Measurements from ENCODE around the gene RUNX2.
"Not testable (repeated sequence)": the region's sequence is repeated elsewhere in the genome, so short reads cannot be mapped to it uniquely, and the experiment has no call there.

Gene RUNX2

GRCh38 chr6:45327956-45328522 is at the start of gene RUNX2:
RUNX2 (plus strand) TSS chr6:45328330; CDS start chr6:45328727, 397 bp downstream.
- no peak for DNase-seq

- no peak for DNase-seq
Observed at GRCh38 chr6:45278367-45278766, 49.8 kb upstream of the RUNX2 start.

- DNase-seq, result not testable (repeated sequence)
Observed at GRCh38 chr6:45286707-45287106, 41.4 kb upstream of the RUNX2 start.

GRCh38 chr6:45289751-45290514 is 38.2 kb upstream of the RUNX2 start:
- DNase-seq, result no peak

- DNase-seq, result no peak
Observed at GRCh38 chr6:45293306-45293705, 34.8 kb upstream of the RUNX2 start.

GRCh38 chr6:45294065-45294701 is 33.9 kb upstream of the RUNX2 start:
- DNase-seq, result not testable (repeated sequence)

- no peak for DNase-seq
Observed at GRCh38 chr6:45297320-45297719, 30.8 kb upstream of the RUNX2 start.

- no peak for DNase-seq
Observed at GRCh38 chr6:45299096-45299581, 29.0 kb upstream of the RUNX2 start.

- DNase-seq, result no peak
Observed at GRCh38 chr6:45300736-45301135, 27.4 kb upstream of the RUNX2 start.

- DNase-seq, result no peak
Observed at GRCh38 chr6:45301348-45302142, 26.6 kb upstream of the RUNX2 start.

- DNase-seq, result no peak
Observed at GRCh38 chr6:45302832-45303231, 25.3 kb upstream of the RUNX2 start.

GRCh38 chr6:45305546-45305945 is 22.6 kb upstream of the RUNX2 start:
- no peak for DNase-seq

GRCh38 chr6:45310118-45310788 is 17.9 kb upstream of the RUNX2 start:
- DNase-seq, result peak; percentile 31

- no peak for DNase-seq
Observed at GRCh38 chr6:45314146-45314545, 14.0 kb upstream of the RUNX2 start.

GRCh38 chr6:45320349-45320748 is 7.8 kb upstream of the RUNX2 start:
- no peak for DNase-seq

- no peak for DNase-seq
Observed at GRCh38 chr6:45323656-45324224, 4.4 kb upstream of the RUNX2 start.

GRCh38 chr6:45326698-45327417 is 1.3 kb upstream of the RUNX2 start:
- no peak for DNase-seq

GRCh38 chr6:45328523-45328922 is 393 bp downstream of the RUNX2 start:
- no peak for DNase-seq

- no peak for DNase-seq
Observed at GRCh38 chr6:45344900-45345299, 16.8 kb downstream of the RUNX2 start.

- no peak for DNase-seq
Observed at GRCh38 chr6:45350186-45350710, 22.1 kb downstream of the RUNX2 start.

GRCh38 chr6:45351076-45351475 is 22.9 kb downstream of the RUNX2 start:
- DNase-seq, result no peak
